Activated naive CD4-positive, alpha-beta T cell treated with anti-CD3 and anti-CD28 coated beads for 36 hours (primary cell): ENCODE data around the gene TIMM9. TPM values are rescaled to one million over a fixed set of nuclear protein-coding genes. Genes with fewer than 3 reads are reported as not detected.
"Not testable (repeated sequence)": the region's sequence is repeated elsewhere in the genome, so short reads cannot be mapped to it uniquely, and the experiment has no call there.

ENCODE experiments used
- CTCF ChIA-PET: fragments of 350-600 bp; sonication (Branson Sonifier 250); formaldehyde crosslinking; loops from one replicate; lab custom pipeline; 2021; ENCODE audit warnings: antibody characterized with exemption; lab: Charles Lee
- DNase-seq: peaks from one replicate; pipeline ENCODE4 v3.0.0-alpha.2; 2020
- H3K27ac Mint-ChIP-seq: one replicate; pipeline ENCODE4 v1.8.0; 2021; ENCODE audit warnings: mild to moderate bottlenecking, mixed read lengths
- H3K27me3 Mint-ChIP-seq: one replicate; pipeline ENCODE4 v1.8.0; 2021; ENCODE audit warnings: low read depth, mixed read lengths
- H3K36me3 Mint-ChIP-seq: one replicate; pipeline ENCODE4 v1.8.0; 2021; ENCODE audit warnings: low read depth, mixed read lengths
- H3K4me1 Mint-ChIP-seq: one replicate; pipeline ENCODE4 v1.8.0; 2021; ENCODE audit warnings: low read depth, mixed read lengths
- H3K4me3 Mint-ChIP-seq: one replicate; pipeline ENCODE4 v1.8.0; 2021; ENCODE audit warnings: mild to moderate bottlenecking, moderate library complexity, mixed read lengths
- H3K9me3 Mint-ChIP-seq: one replicate; pipeline ENCODE4 v1.8.0; 2021; ENCODE audit warnings: mixed read lengths
- intact Hi-C: fragments of 100-400 bp; cut with micrococcal nuclease; formaldehyde crosslinking; loops from one replicate; pipeline ENCODE4 v1.15.1; 2023
- total RNA-seq, 2 experiments: library from RNA; stranded (reverse); gene quantifications; one replicate each; pipeline ENCODE4 v1.2.3, GENCODE V29; 2021

Gene TIMM9
- total RNA-seq, 2 experiments from 2014 or later = 60.7 to 64.4 TPM

DNA sequence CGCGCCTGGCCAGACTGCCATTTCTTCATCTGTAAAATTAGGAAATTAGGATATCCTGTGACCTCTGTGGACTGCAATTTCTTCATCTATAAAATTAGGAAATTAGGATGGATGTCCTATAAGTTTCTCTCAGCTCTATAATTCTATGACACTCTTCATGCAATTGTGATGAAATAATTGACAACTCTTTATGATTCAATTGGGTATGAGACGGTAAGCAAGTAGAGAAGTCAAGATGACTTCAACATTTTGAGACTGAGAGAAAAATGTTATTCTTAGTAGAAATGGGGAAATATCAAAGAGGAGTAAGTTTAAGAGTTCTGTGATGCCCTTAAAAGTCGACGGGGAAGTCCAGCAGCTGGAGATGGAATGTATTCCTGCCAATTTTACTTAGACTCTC lies 12.1 kb upstream of the TIMM9 start:
- H3K4me1 Mint-ChIP-seq = no peaks in the 10 kb centered on the region
- H3K36me3 Mint-ChIP-seq = peaks cover 18% of the 10 kb centered on the region
- no peaks in the 10 kb centered on the region for H3K9me3 Mint-ChIP-seq
- CTCF ChIA-PET = no interaction called here
- no peak for DNase-seq
- intact Hi-C loops = no loop called here
- H3K27me3 Mint-ChIP-seq = no peaks in the 10 kb centered on the region
- no peak overlapping the region for H3K27ac Mint-ChIP-seq
- H3K4me3 Mint-ChIP-seq = no peak overlapping the region

DNA sequence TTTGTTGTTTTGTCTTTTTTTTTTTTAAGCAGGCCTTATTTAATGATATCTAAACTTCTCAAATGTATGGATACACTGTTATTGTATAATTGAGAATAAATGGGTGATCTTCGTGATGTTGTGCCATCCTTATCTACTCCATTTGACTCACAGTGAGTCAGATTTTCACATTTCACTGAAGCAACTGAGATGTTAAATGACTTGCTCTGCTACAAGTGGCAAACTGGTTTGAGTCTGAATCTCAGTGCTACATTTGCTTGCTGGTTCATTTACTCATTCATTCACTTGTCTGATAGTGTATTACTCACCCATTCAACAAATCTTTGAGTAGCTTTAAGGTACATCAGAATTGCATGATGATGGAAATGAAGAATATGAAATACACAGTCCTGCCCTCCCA lies 2.8 kb upstream of the TIMM9 start:
- peak; percentile 35 for DNase-seq
- peaks cover 38% of the 10 kb centered on the region for H3K4me1 Mint-ChIP-seq
- intact Hi-C loops = loop anchor here (1.0 kb wide), 3 partner anchors 142 to 211 kb away; no protein-coding TSS in a partner anchor
- no peak overlapping the region for H3K4me3 Mint-ChIP-seq
- H3K27ac Mint-ChIP-seq = no peak overlapping the region
- CTCF ChIA-PET = interaction anchor here (0.6 to 1.1 kb wide), 2 partner anchors 34 to 231 kb away, joined by 3 to 10 read pairs; partner anchors contain the start of gene TOMM20L
- peaks cover 25% of the 10 kb centered on the region for H3K36me3 Mint-ChIP-seq
- H3K27me3 Mint-ChIP-seq = no peaks in the 10 kb centered on the region
- H3K9me3 Mint-ChIP-seq = no peaks in the 10 kb centered on the region

DNA sequence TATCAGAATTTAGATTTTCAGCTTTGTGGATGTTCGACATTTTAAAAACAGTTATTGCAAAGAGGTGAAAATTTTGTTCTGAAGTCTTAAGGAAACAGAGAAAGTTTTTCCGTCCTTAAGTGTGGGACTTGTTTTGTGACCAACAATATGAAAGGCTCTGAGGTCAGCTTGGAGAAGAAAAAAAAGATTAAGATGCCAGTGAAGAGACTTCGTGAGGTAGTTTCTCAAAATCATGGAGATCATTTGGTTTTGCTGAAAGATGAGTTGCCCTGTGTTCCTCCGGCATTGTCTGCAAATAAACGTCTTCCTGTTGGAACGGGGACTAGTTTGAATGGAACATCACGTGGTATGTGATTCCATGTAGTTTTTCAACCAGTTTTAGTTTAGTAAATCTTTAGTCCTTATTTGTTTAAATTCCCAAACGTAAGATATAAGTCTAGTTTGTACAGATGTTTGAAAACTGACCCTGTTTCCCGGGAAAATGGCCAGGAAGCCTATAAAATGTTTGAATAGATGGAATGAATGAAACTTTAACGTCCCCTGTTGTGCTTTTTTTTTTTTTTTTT lies 870 bp upstream of the TIMM9 start:
- Mint-ChIP-seq H3K9me3 (no peaks in the 10 kb centered on the region), H3K4me3 (peak overlapping the region; percentile 88), H3K4me1 (peaks cover 48% of the 10 kb centered on the region), H3K27me3 (no peaks in the 10 kb centered on the region), H3K27ac (peak overlapping the region; percentile 99), H3K36me3 (peaks cover 21% of the 10 kb centered on the region)
- peak; percentile 30 for DNase-seq
- intact Hi-C loops = loop anchor here (5.0 kb wide), 1 partner anchor 629 kb away; no protein-coding TSS in a partner anchor
- CTCF ChIA-PET = interaction anchor here (0.8 to 1.8 kb wide), 2 partner anchors 32 to 211 kb away, joined by 3 to 5 read pairs; no protein-coding TSS in a partner anchor

DNA sequence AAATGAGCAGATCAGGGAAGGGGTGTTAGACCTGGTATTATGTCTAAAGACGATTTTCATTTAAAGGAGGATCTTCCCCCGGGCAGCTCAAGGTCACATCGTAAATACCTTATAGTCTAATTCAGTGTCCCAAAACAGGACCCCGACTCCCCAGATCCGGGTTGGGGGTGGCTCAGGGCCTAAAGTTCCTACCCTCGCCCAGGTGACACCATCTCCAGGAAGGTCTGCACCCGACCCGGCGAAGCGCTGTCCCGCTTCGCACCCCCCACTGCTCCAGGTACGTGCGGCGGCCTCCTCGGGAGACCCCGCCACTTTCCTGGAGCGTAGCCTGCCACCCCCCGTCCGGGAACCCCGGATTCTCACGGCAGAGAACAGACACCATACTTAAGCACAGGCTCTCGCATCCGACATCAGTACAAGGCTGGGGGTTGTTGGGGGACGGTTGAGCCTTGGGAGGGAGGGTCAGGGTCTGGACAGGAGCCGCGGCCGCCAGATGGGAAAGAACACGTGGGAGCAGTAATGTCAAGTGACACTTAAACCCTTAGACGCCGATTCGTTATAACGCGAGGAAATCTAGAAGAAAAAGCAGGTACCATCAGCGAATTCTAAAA lies 556 bp downstream of the TIMM9 start:
- H3K36me3 Mint-ChIP-seq = peaks cover 17% of the 10 kb centered on the region
- peaks cover 48% of the 10 kb centered on the region for H3K4me1 Mint-ChIP-seq
- H3K9me3 Mint-ChIP-seq = no peaks in the 10 kb centered on the region
- H3K27me3 Mint-ChIP-seq = no peaks in the 10 kb centered on the region
- H3K4me3 Mint-ChIP-seq = peak overlapping the region; percentile 88
- CTCF ChIA-PET = interaction anchor here (1.1 kb wide), 2 partner anchors 16 to 30 kb away, joined by 4 read pairs; no protein-coding TSS in a partner anchor
- peak; percentile 54 for DNase-seq
- H3K27ac Mint-ChIP-seq = peak overlapping the region; percentile 99
- intact Hi-C loops = loop anchor here (1.0 to 5.0 kb wide), 12 partner anchors 31 to 1158 kb away; partner anchors contain the start of genes AP5M1, ARID4A, DAAM1 and EXOC5

DNA sequence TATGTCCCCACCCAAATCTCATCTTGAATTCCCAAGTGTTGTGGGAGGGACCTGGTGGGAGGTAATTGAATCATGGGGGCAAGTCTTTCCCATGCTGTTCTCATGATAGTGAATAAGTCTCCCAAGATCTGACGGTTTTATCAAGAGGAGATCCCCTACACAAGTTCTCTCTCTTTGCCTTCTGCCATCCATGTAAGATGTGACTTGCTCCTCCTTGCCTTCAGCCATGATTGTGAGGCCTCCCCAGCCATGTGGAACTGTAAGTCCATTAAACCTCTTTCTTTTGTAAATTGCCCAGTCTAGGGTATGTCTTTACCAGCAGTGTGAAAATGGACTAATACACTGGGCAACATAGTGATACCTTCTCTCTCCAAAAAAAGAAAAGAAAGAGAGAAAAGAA lies 10.4 kb downstream of the TIMM9 start:
- H3K27ac Mint-ChIP-seq, H3K27me3 Mint-ChIP-seq, DNase-seq, H3K4me3 Mint-ChIP-seq, intact Hi-C loops, H3K9me3 Mint-ChIP-seq: not testable (repeated sequence)
- CTCF ChIA-PET = interaction anchor here (1.1 kb wide), 1 partner anchor 20 kb away, joined by 6 read pairs; the partner anchor contains the start of gene TOMM20L
- Mint-ChIP-seq H3K36me3 (peaks cover 45% of the 10 kb centered on the region), H3K4me1 (peaks cover 25% of the 10 kb centered on the region)

DNA sequence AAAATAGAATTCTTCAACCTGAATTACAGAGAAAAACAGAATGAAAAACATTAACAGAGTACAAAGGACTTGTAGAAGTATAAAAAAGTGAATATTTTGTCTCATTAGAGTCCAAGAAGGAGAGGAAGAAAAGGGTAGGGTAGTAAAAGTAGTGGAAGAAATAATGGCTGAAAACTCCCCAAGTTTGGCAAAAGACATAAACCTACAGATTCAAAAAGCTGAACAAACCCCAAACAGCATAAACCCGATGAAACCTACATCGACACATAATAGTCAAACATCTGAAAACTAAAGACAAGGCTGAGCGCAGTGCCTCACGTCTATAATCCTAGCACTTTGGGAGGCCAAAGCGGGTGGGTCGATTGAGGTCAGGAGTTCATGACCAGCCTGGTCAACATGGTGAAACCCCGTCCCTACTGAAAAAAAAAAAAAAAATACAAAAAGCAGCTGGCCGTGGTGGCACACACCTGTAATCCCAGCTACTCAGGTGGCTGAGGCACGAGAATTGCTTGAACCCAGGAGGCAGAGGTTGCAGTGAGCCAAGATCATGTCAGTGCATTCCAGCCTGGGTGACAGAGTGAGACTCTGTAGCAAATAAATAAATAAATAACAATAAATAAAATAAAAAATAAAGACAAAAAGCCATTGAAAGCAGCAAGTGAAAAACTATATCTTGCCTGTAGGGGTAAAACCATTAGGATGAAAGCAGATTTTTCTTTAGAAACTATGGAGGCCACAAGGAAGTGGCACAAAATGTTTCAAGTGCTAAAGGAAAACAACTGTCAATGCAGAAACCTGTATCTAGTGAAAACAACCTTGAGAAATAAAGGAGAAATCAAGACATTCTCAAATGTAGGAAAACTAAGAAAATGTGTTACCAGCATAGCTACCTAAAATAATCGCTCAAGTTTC lies 11.4 kb downstream of the TIMM9 start:
- Mint-ChIP-seq H3K27me3 (no peaks in the 10 kb centered on the region), H3K4me3 (no peak overlapping the region), H3K4me1 (peaks cover 25% of the 10 kb centered on the region), H3K36me3 (peaks cover 44% of the 10 kb centered on the region), H3K27ac (no peak overlapping the region), H3K9me3 (no peaks in the 10 kb centered on the region)
- DNase-seq = no peak
- CTCF ChIA-PET = interaction anchor here (0.7 kb wide), 1 partner anchor 11 kb away, joined by 3 read pairs; no protein-coding TSS in a partner anchor
- intact Hi-C loops = no loop called here

DNA sequence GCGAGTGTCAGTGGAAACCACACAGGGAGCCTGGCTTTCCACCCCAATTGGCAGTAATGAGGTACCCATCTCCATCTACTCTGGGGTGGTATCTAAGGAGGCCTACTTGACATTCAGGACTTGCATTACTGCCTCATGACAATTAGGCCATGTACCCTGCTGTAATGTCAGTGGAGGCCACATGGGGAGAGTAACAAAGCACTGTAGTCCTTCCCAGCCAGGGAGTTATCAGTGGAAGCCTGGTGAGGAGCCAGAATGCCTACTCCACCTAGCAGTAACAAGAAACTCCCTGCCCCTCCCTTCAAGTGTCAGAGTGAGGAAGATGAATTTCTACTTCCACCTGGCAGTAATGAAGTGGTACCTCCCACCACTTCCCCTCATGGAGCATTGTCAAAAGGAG lies 12.5 kb downstream of the TIMM9 start:
- CTCF ChIA-PET = no interaction called here
- H3K4me3 Mint-ChIP-seq = no peak overlapping the region
- no peak overlapping the region for H3K27ac Mint-ChIP-seq

DNA sequence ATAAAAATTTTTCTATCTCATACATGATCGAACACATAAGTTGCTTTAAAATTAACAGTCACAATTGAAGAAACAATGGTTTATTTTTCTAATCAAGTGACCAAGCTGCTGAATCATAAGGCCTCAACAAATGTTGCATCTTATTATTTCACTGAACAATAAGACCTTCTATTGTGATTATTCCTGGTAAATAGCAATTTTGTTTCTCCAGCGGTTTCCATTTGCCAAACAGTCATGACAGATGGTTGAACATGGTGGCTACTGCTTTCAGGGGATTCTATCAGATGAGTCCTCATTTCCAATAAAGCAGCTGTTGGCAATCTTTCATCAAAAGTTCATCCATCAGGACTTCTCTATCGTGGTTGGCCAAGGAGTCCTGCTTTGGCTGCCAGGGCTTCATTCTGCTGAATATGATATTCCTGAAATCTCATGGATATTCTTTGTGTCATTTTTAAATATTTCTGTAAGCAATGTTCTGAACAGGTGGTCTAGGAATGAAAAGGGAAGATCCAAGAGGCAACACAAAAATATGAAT lies 18.6 kb downstream of the TIMM9 start:
- no peaks in the 10 kb centered on the region for H3K27me3 Mint-ChIP-seq
- H3K27ac Mint-ChIP-seq = no peak overlapping the region
- no peak for DNase-seq
- no peak overlapping the region for H3K4me3 Mint-ChIP-seq
- intact Hi-C loops = no loop called here
- no peaks in the 10 kb centered on the region for H3K4me1 Mint-ChIP-seq
- H3K9me3 Mint-ChIP-seq = no peaks in the 10 kb centered on the region
- peaks cover 25% of the 10 kb centered on the region for H3K36me3 Mint-ChIP-seq
- CTCF ChIA-PET = interaction anchor here (0.6 kb wide), 1 partner anchor 104 kb away, joined by 3 read pairs; no protein-coding TSS in a partner anchor

More for the DNA sequence above, 12.5 kb downstream of the TIMM9 start:
- H3K9me3 Mint-ChIP-seq = no peaks in the 10 kb centered on the region
- intact Hi-C loops = no loop called here
- no peak for DNase-seq
- peaks cover 45% of the 10 kb centered on the region for H3K36me3 Mint-ChIP-seq
- peaks cover 25% of the 10 kb centered on the region for H3K4me1 Mint-ChIP-seq
- H3K27me3 Mint-ChIP-seq = no peaks in the 10 kb centered on the region

DNA sequence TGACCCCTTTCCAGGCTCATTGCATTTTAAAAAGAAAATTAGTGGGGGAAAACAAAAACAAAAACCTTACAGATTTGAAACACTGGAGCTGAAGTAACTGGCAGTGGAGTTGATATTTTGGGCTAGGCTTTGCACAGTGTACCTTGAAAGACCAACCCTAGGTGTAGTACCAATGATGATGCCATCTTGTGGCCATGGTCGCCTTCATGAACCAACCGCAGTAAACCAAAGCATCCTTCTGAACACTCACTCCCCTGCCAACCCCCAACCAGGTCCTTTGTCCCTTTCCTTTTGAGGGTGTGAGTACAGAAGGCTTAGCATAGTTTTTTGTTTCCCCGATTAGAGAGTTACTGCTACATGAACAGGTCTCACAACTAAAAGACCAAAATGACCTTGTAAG lies 25.7 kb downstream of the TIMM9 start:
- no peaks in the 10 kb centered on the region for H3K27me3 Mint-ChIP-seq
- no peaks in the 10 kb centered on the region for H3K4me1 Mint-ChIP-seq
- H3K9me3 Mint-ChIP-seq = no peaks in the 10 kb centered on the region
- DNase-seq = peak; percentile 17
- H3K4me3 Mint-ChIP-seq = no peak overlapping the region
- intact Hi-C loops = no loop called here
- no peak overlapping the region for H3K27ac Mint-ChIP-seq
- peaks cover 6% of the 10 kb centered on the region for H3K36me3 Mint-ChIP-seq
- CTCF ChIA-PET = no interaction called here

DNA sequence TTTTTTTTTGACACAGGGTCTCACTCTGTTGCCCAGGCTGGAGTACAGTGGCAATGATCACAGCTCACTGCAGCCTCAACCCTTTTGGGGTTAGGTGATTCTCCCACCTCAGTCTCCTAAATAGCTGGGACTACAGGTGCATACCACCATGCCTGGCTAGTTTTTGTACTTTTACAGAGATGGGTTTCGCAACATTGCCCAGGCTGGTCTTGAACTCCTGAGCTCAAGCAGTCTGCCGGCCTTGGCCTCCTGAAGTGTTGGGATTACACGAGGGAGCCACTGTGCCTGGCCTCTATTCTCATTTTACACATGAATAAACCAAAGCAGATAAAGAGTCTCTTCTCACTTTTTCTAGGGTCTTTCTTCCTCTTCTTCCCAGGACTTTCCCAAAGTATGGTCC lies 28.4 kb downstream of the TIMM9 start:
- CTCF ChIA-PET = interaction anchor here (0.6 kb wide), 1 partner anchor 124 kb away, joined by 5 read pairs; no protein-coding TSS in a partner anchor
- H3K4me3 Mint-ChIP-seq = no peak overlapping the region
- intact Hi-C loops = no loop called here
- H3K36me3 Mint-ChIP-seq = peaks cover 5% of the 10 kb centered on the region
- H3K27me3 Mint-ChIP-seq = no peaks in the 10 kb centered on the region
- H3K4me1 Mint-ChIP-seq = peaks cover 8% of the 10 kb centered on the region
- no peak for DNase-seq
- no peak overlapping the region for H3K27ac Mint-ChIP-seq
- no peaks in the 10 kb centered on the region for H3K9me3 Mint-ChIP-seq

DNA sequence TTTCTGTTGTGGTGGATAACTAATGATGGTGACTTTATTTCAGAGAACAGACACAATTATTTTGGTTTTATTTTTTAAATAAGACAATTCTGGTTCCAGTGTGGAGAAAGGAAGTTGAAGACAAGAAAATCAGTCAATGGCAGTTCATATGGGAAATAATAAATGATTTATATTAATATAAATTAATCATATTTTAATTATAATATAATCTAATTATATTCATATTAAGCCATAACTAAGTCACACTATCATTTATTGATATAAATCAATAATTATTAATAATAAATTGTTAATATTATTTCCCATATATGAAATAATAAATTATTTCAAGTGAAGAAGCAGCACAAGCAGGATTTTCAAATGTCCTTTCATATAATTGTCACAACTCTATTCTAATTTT lies 28.8 kb downstream of the TIMM9 start:
- DNase-seq = no peak
- no peak overlapping the region for H3K27ac Mint-ChIP-seq
- no peaks in the 10 kb centered on the region for H3K9me3 Mint-ChIP-seq
- peaks cover 5% of the 10 kb centered on the region for H3K36me3 Mint-ChIP-seq
- intact Hi-C loops = no loop called here
- H3K4me3 Mint-ChIP-seq = no peak overlapping the region
- peaks cover 8% of the 10 kb centered on the region for H3K4me1 Mint-ChIP-seq
- no peaks in the 10 kb centered on the region for H3K27me3 Mint-ChIP-seq
- CTCF ChIA-PET = interaction anchor here (0.6 kb wide), 2 partner anchors 124 to 259 kb away, joined by 4 to 5 read pairs; no protein-coding TSS in a partner anchor
